HepG2 (cell line): ENCODE results near the gene RAB39A.

ENCODE experiments used
- JUND ChIP-seq: sonication (generic); formaldehyde crosslinking; IDR thresholded peaks from 2 replicates; pipeline ENCODE4 v1.8.0; 2022; ENCODE audit warnings: mild to moderate bottlenecking, missing genetic modification reagents
- PRPF4 ChIP-seq: fragments of 200-400 bp; formaldehyde crosslinking; IDR thresholded peaks from 2 replicates; pipeline ENCODE4 v1.6.1; 2016; ENCODE audit warnings: low read length, low read depth; ENCODE audit not compliant: poor library complexity, severe bottlenecking
- STAT5B ChIP-seq: sonication (generic); formaldehyde crosslinking; IDR thresholded peaks from 2 replicates; pipeline ENCODE4 v1.4.0; 2020; ENCODE audit warnings: missing genetic modification reagents
- THRA ChIP-seq: sonication (generic); formaldehyde crosslinking; IDR thresholded peaks from 2 replicates; pipeline ENCODE4 v1.4.0; 2020; ENCODE audit warnings: missing genetic modification reagents, borderline replicate concordance
- USF2 ChIP-seq, 2 experiments: sonication (generic) in 1 of 2; formaldehyde crosslinking in 1 of 2; IDR thresholded peaks; 2 replicates each; pipeline versions ENCODE4 v1.5.1 to v1.6.1; 2011 to 2020; ENCODE audit warnings: borderline replicate concordance in 1 of 2, low read depth in 1 of 2, low read length in 1 of 2, mild to moderate bottlenecking in 1 of 2, missing genetic modification reagents in 1 of 2, moderate library complexity in 1 of 2
- XRCC5 ChIP-seq: fragments of 200-400 bp; formaldehyde crosslinking; optimal IDR thresholded peaks from 2 replicates; pipeline ENCODE3; 2017; ENCODE audit warnings: mild to moderate bottlenecking, low read length
- ZNF430 ChIP-seq: sonication (generic); formaldehyde crosslinking; IDR thresholded peaks from 2 replicates; pipeline ENCODE4 v1.9.0; 2021; ENCODE audit warnings: mild to moderate bottlenecking, missing genetic modification reagents

- TF ChIP-seq PRPF4 (no peak), ZNF430 (CRISPR knock-in tag) (no peak), USF2 (IDR thresholded peaks at IDR 0.05; ENCODE audit: low read depth, low read length) (no peak), USF2 (CRISPR knock-in tag; IDR thresholded peaks at IDR 0.05; ENCODE audit: borderline replicate concordance) (no peak), XRCC5 (no peak), THRA (CRISPR knock-in tag) (no peak), JUND (no peak), STAT5B (CRISPR knock-in tag) (no peak)
Measured at GRCh38 chr11:107951155-107951554, 22.9 kb downstream of the RAB39A start.
